K562 (cell line): ENCODE data around the gene MPND. TPM values are rescaled to one million over a fixed set of nuclear protein-coding genes. Genes with fewer than 3 reads are reported as not detected.
A peak's percentile ranks its signal among the peaks of the same experiment; 100 is the strongest.

Experiments
- ATAC-seq: fragments of 200-7000 bp; cut with Tn5 transposase; 3 replicates; pipeline ENCODE4 v1.9.1; 2020; ENCODE audit warnings: moderate library complexity
- BruUV-seq: library from RNA; stranded (reverse); fragments of 400-500 nt; replicated peaks from 2 replicates; lab custom pipeline; 2021; lab: Mats Ljungman, UMichigan
- CTCF ChIA-PET: fragments of 300-600 bp; formaldehyde crosslinking; extraction: SDS; loops from one replicate; lab custom pipeline; 2021; ENCODE audit warnings: low intra/inter-chr PET ratio; lab: Yijun Ruan, JAX
- POLR2A ChIA-PET: fragments of 300-600, 350-650 bp; sonication (Branson Sonifier 250); formaldehyde crosslinking; extraction: SDS; loops from one replicate; lab custom pipeline; 2021; ENCODE audit warnings: antibody characterized with exemption, inconsistent platforms; lab: Yijun Ruan, JAX
- DNase-seq, 4 experiments: peaks; one replicate each; pipeline versions ENCODE4 v3.0.0 to v3.0.0-alpha.2; 2011 to 2018; ENCODE audit warnings: low spot score in 3 of 4, mixed read lengths in 3 of 4; ENCODE audit errors: extremely low read depth in 1 of 4
- FAIRE-seq: peaks from 2 replicates; lab custom pipeline; 2011; peaks lifted over from hg19 to GRCh38; lab: Jason Lieb, UNC
- H2AFZ ChIP-seq: 2 replicates; pipeline ENCODE4 v1.6.0; 2011; ENCODE audit warnings: low read depth, low read length, control low read depth, inconsistent platforms
- H3K27ac ChIP-seq: fragments of 200-600 bp; 3 replicates; pipeline ENCODE4 v1.8.0; 2011; ENCODE audit warnings: low read depth, mild to moderate bottlenecking, control low read depth, inconsistent platforms, low read length, moderate library complexity, mixed read lengths; ENCODE audit errors: extremely low read depth
- H3K27me3 ChIP-seq, 2 experiments: fragments of 300-600 bp in 1 of 2; 2 replicates in 1 of 2; 3 replicates in 1 of 2; pipeline versions ENCODE4 v1.6.0 to v1.8.0; 2011; ENCODE audit warnings: inconsistent platforms in 2 of 2, low read length in 2 of 2, mild to moderate bottlenecking in 1 of 2, mixed read lengths in 1 of 2, moderate library complexity in 1 of 2; ENCODE audit not compliant: control insufficient read depth in 2 of 2, insufficient read depth in 2 of 2
- H3K36me3 ChIP-seq: fragments of 300-600 bp; 3 replicates; pipeline ENCODE4 v1.8.0; 2011; ENCODE audit warnings: mild to moderate bottlenecking, low read length, inconsistent platforms; ENCODE audit not compliant: control insufficient read depth, insufficient read depth
- H3K4me1 ChIP-seq, 2 experiments: fragments of 200-600 bp in 1 of 2; replicated peaks in 1 of 2; 2 replicates in 1 of 2; 3 replicates in 1 of 2; pipeline versions ENCODE4 v1.5.1 to v1.8.0; 2011; ENCODE audit warnings: inconsistent platforms in 2 of 2, low read length in 2 of 2, mild to moderate bottlenecking in 1 of 2, mixed read lengths in 1 of 2, moderate library complexity in 1 of 2; ENCODE audit not compliant: control insufficient read depth in 2 of 2, insufficient read depth in 2 of 2
- H3K4me2 ChIP-seq: 2 replicates; pipeline ENCODE4 v1.6.1; 2011; ENCODE audit warnings: low read length, control low read depth, inconsistent platforms, mixed read lengths; ENCODE audit not compliant: insufficient read depth
- H3K4me3 ChIP-seq: fragments of 200-600 bp; sonication (generic), shearing (Covaris generic); 2 replicates; pipeline ENCODE4 v1.5.1; 2016; ENCODE audit warnings: control low read depth, inconsistent platforms
- H3K79me2 ChIP-seq: fragments of 200-600 bp; 3 replicates; pipeline ENCODE4 v1.8.0; 2011; ENCODE audit warnings: low read length, inconsistent platforms; ENCODE audit not compliant: control insufficient read depth, insufficient read depth
- H3K9ac ChIP-seq, 2 experiments: 2 replicates each; pipeline versions ENCODE4 v1.6.0 to v1.6.1; 2011; ENCODE audit warnings: low read depth in 2 of 2, low read length in 2 of 2, control low read depth in 1 of 2, inconsistent platforms in 1 of 2, mild to moderate bottlenecking in 1 of 2, mixed read lengths in 1 of 2; ENCODE audit not compliant: insufficient read depth in 1 of 2
- H3K9me1 ChIP-seq: one replicate; pipeline ENCODE4 v1.6.0; 2011; ENCODE audit warnings: inconsistent platforms, mild to moderate bottlenecking, low read length, moderate library complexity; ENCODE audit not compliant: control insufficient read depth, insufficient read depth
- H3K9me3 ChIP-seq: replicated peaks from 2 replicates; pipeline ENCODE4 v1.5.1; 2011; ENCODE audit warnings: low read depth, low read length, inconsistent platforms; ENCODE audit not compliant: control insufficient read depth, insufficient read depth
- H4K20me1 ChIP-seq: replicated peaks from 2 replicates; pipeline ENCODE4 v1.6.1; 2011; ENCODE audit warnings: low read length, inconsistent platforms, mixed read lengths; ENCODE audit not compliant: control insufficient read depth, insufficient read depth
- ARHGAP35 ChIP-seq: fragments of 450-650 bp; IDR thresholded peaks from 2 replicates; pipeline ENCODE4 v1.6.1; 2018; ENCODE audit not compliant: partially characterized antibody
- HNRNPH1 ChIP-seq: fragments of 200-400 bp; formaldehyde crosslinking; optimal IDR thresholded peaks from 2 replicates; pipeline ENCODE3; 2017; ENCODE audit warnings: low read depth, mild to moderate bottlenecking, low read length, moderate library complexity
- NFE2L1 ChIP-seq: fragments of 450-650 bp; IDR thresholded peaks from 2 replicates; pipeline ENCODE4 v1.6.1; 2016; ENCODE audit warnings: missing genetic modification characterization, low read depth, mild to moderate bottlenecking, missing compliant biosample characterization, moderate library complexity, borderline replicate concordance
- NFXL1 ChIP-seq: fragments of 450-650 bp; formaldehyde crosslinking; IDR thresholded peaks from 2 replicates; pipeline ENCODE4 v1.4.0; 2021; ENCODE audit warnings: mild to moderate bottlenecking
- POLR2G ChIP-seq: fragments of 200-400 bp; formaldehyde crosslinking; IDR thresholded peaks from 2 replicates; pipeline ENCODE4 v1.6.1; 2017; ENCODE audit warnings: low read depth, mild to moderate bottlenecking, antibody characterized with exemption, low read length, moderate library complexity
- SNRNP70 ChIP-seq: fragments of 200-400 bp; formaldehyde crosslinking; optimal IDR thresholded peaks from 2 replicates; pipeline ENCODE3; 2017; ENCODE audit warnings: low read depth, low read length
- WGBS: fragments of 100-300 bp; shearing (Covaris generic); methylation state at CpG from one replicate; pipeline ENCODE4 v1.1.6; 2016; ENCODE audit warnings: low coverage, mixed read lengths; ENCODE audit not compliant: insufficient coverage; ENCODE audit errors: missing lambda C conversion rate; 5-methylcytosine and 5-hydroxymethylcytosine counted together
- in situ Hi-C: fragments of 300-500 bp; cut with MboI; formaldehyde crosslinking; loops from 4 replicates; pipeline ENCODE4 v1.15.0; 2018; ENCODE audit warnings: inconsistent platforms, mixed read lengths
- intact Hi-C: fragments of 100-400 bp; cut with micrococcal nuclease; formaldehyde crosslinking; loops from 2 replicates; pipeline ENCODE4 v1.14.2; 2022
- polyA plus RNA-seq, 8 experiments: library from polyadenylated mRNA; depleted of rRNA in 4 of 8; stranded (reverse) in 5 of 8; unstranded in 3 of 8; fragments of >200 nt; fragmentation: Nextera tagmentation in 2 of 8; fragmentation: Illumina TruSeq in 1 of 8; extraction: Ambion mirVana in 2 of 8; extraction: Trizol in 1 of 8; gene quantifications; 2 replicates each; pipeline versions ENCODE4 v1.2.1 to v1.2.3, GENCODE V29; 2011 to 2014; ENCODE audit warnings: inconsistent platforms in 1 of 8, missing spikeins in 1 of 8
- total RNA-seq, 7 experiments: library from RNA; depleted of rRNA in 6 of 7; stranded (reverse); fragments of >200 nt in 6 of 7; fragmentation: Illumina TruSeq in 2 of 7; extraction: Trizol in 2 of 7; gene quantifications; 2 replicates each; pipeline versions ENCODE4 v1.2.1 to v1.2.3, GENCODE V29; 2011 to 2021; ENCODE audit warnings: low replicate concordance in 1 of 7
- TF ChIP-seq, protein P1 (sequence below): fragments of 200-600 bp; sonication (generic); IDR thresholded peaks from one replicate; pipeline ENCODE4 v1.6.1; 2012; ENCODE audit warnings: mild to moderate bottlenecking, low read depth, low read length, inconsistent platforms

The MPND gene
- total and polyA plus RNA-seq, 9 of the 15 experiments (the other 6 are each of a cell fraction or from before 2014, with no cell fraction given) = 0.25 to 14.0 (median 3.9) TPM

DNA sequence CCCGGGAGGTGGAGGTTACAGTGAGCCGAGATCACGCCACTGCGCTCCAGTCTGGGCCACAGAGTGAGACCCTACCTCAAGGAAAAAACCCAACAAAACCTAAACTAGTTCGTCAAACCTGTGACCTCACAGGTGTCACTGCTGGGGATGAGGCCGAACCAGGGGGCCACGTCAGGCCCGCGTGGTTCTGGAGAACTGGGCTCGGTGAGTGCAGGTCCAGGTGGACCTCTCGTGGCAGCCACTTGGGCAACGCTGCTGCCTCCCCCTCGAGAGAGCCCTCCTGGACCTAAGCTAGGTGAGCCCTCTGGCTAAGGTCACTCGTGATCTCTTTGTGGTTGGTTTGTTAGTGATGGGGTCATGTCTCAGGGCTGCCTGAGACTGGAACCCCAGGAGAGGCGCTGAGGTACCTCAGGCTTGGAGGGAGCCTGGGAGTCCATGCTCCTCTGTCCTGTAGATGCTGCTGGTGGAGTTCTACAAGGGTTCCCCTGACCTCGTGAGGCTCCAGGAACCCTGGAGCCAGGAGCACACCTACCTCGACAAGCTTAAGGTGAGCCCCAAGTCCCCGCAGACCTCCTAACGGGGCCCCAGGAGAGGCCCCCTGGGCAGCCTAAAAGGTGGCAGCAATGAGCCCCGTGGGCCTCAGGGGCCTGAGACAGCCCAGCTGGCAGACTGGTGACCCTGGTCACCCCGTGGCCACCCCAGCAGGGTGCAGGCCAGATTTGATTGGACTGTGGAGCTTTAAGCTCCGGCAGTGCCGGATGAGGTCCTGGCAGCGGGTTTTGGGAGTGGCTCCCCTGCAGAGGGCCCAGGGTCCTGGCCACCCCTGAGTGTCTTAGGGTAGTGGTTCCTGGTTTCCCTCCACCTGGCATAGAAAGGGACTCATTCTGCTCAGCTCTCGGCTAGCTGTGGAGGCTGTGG, 15.6 kb downstream of the MPND start:
- peak; percentile 8; the same call in 2 of the 3 replicates for ATAC-seq
- H3K4me2 ChIP-seq = no peak overlapping the region
- peak overlapping the region in 1 of 2 experiments; percentile 73; a peak in 2 of 4 replicates for H3K9ac ChIP-seq
- 86% methylated on average over 23 of the region's 25 CpGs for WGBS
- no peak overlapping the region for H2AFZ ChIP-seq
- intact Hi-C loops (no loop called here), in situ Hi-C loops (no loop called here)
- CTCF ChIA-PET = no interaction called here
- FAIRE-seq = no peak
- no TSS peak for BruUV-seq
- H3K9me3 ChIP-seq = no peaks in the 10 kb centered on the region
- H3K9me1 ChIP-seq = no peaks in the 10 kb centered on the region
- peaks cover 66% of the 10 kb centered on the region; the same call in 2 of the 3 replicates for H3K36me3 ChIP-seq
- POLR2A ChIA-PET = interaction anchor here (1.0 to 4.8 kb wide), 6 partner anchors 9 to 92 kb away, joined by 3 to 29 read pairs (median 5); partner anchors contain the start of gene MPND
- H4K20me1 ChIP-seq = 0 out of 2 replicates have a peak, but pooled peaks cover 4% of the 10 kb centered on the region
- DNase-seq = no peak
- H3K27ac ChIP-seq = no peak overlapping the region
- H3K79me2 ChIP-seq = no peaks in the 10 kb centered on the region
- H3K4me1 ChIP-seq = peaks cover 0 to 78% of the 10 kb centered on the region in 2 experiments; a peak in 2 of 5 replicates
- no peak overlapping the region for H3K4me3 ChIP-seq
- no peaks in the 10 kb centered on the region for H3K27me3 ChIP-seq
- no peak for TF ChIP-seq HNRNPH1
- no peak for TF ChIP-seq ARHGAP35
- TF ChIP-seq SNRNP70 = no peak
- no peak for TF ChIP-seq NFXL1 (CRISPR knock-in tag)
- peak; percentile 69 for TF ChIP-seq POLR2G
- no peak for TF ChIP-seq NFE2L1
- TF ChIP-seq, protein P1, sequence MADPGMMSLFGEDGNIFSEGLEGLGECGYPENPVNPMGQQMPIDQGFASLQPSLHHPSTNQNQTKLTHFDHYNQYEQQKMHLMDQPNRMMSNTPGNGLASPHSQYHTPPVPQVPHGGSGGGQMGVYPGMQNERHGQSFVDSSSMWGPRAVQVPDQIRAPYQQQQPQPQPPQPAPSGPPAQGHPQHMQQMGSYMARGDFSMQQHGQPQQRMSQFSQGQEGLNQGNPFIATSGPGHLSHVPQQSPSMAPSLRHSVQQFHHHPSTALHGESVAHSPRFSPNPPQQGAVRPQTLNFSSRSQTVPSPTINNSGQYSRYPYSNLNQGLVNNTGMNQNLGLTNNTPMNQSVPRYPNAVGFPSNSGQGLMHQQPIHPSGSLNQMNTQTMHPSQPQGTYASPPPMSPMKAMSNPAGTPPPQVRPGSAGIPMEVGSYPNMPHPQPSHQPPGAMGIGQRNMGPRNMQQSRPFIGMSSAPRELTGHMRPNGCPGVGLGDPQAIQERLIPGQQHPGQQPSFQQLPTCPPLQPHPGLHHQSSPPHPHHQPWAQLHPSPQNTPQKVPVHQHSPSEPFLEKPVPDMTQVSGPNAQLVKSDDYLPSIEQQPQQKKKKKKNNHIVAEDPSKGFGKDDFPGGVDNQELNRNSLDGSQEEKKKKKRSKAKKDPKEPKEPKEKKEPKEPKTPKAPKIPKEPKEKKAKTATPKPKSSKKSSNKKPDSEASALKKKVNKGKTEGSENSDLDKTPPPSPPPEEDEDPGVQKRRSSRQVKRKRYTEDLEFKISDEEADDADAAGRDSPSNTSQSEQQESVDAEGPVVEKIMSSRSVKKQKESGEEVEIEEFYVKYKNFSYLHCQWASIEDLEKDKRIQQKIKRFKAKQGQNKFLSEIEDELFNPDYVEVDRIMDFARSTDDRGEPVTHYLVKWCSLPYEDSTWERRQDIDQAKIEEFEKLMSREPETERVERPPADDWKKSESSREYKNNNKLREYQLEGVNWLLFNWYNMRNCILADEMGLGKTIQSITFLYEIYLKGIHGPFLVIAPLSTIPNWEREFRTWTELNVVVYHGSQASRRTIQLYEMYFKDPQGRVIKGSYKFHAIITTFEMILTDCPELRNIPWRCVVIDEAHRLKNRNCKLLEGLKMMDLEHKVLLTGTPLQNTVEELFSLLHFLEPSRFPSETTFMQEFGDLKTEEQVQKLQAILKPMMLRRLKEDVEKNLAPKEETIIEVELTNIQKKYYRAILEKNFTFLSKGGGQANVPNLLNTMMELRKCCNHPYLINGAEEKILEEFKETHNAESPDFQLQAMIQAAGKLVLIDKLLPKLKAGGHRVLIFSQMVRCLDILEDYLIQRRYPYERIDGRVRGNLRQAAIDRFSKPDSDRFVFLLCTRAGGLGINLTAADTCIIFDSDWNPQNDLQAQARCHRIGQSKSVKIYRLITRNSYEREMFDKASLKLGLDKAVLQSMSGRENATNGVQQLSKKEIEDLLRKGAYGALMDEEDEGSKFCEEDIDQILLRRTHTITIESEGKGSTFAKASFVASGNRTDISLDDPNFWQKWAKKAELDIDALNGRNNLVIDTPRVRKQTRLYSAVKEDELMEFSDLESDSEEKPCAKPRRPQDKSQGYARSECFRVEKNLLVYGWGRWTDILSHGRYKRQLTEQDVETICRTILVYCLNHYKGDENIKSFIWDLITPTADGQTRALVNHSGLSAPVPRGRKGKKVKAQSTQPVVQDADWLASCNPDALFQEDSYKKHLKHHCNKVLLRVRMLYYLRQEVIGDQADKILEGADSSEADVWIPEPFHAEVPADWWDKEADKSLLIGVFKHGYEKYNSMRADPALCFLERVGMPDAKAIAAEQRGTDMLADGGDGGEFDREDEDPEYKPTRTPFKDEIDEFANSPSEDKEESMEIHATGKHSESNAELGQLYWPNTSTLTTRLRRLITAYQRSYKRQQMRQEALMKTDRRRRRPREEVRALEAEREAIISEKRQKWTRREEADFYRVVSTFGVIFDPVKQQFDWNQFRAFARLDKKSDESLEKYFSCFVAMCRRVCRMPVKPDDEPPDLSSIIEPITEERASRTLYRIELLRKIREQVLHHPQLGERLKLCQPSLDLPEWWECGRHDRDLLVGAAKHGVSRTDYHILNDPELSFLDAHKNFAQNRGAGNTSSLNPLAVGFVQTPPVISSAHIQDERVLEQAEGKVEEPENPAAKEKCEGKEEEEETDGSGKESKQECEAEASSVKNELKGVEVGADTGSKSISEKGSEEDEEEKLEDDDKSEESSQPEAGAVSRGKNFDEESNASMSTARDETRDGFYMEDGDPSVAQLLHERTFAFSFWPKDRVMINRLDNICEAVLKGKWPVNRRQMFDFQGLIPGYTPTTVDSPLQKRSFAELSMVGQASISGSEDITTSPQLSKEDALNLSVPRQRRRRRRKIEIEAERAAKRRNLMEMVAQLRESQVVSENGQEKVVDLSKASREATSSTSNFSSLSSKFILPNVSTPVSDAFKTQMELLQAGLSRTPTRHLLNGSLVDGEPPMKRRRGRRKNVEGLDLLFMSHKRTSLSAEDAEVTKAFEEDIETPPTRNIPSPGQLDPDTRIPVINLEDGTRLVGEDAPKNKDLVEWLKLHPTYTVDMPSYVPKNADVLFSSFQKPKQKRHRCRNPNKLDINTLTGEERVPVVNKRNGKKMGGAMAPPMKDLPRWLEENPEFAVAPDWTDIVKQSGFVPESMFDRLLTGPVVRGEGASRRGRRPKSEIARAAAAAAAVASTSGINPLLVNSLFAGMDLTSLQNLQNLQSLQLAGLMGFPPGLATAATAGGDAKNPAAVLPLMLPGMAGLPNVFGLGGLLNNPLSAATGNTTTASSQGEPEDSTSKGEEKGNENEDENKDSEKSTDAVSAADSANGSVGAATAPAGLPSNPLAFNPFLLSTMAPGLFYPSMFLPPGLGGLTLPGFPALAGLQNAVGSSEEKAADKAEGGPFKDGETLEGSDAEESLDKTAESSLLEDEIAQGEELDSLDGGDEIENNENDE = no peak
